ENCODE measurements around the gene FAM110A. TPM values are rescaled to one million over a fixed set of nuclear protein-coding genes. Genes with fewer than 3 reads are reported as not detected.
A peak's percentile ranks its signal among the peaks of the same experiment; 100 is the strongest.

FAM110A gene
- total and polyA plus RNA-seq, 4 experiments from 2014 or later, result 8.1 to 21.7 (median 17.6) TPM

DNA sequence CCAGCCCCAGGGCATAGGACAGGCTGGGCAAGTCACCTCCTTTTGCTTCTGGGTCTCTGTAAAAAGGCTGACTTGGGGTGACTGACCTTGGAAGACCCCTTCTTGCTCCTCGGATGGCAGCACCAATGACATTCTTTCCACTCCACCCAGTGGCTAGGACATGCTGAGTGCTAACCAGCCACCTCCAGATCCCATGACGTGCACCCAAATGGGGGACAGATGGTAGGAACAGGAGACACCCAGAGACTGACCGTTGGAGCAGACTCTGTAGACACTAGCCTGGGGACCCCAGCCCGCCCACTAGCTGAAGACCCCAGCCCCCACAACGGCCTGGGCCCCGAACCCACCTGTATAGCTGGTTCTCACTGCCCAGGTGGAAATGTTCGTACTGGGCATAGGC, 44.3 kb downstream of the FAM110A start:
- Histone ChIP-seq H3K27me3 (ENCODE audit: insufficient read depth, low read length) (no peaks in the 10 kb centered on the region), H3K27ac (ENCODE audit: low read depth, low read length) (no peak overlapping the region), H3K4me1 (ENCODE audit: insufficient read depth, low read length) (no peaks in the 10 kb centered on the region), H3K36me3 (ENCODE audit: insufficient read depth, low read length) (no peaks in the 10 kb centered on the region), H3K9me3 (ENCODE audit: control insufficient read depth in 1 of 2, low read length in 2 of 2) (no peaks in the 10 kb centered on the region), H3K4me3 (ENCODE audit: low read length in 2 of 2) (no peak overlapping the region)
- no peak overlapping the region for H3K4me3 Mint-ChIP-seq
- DNase-seq, result no peak
- H3K4me1 Mint-ChIP-seq, result peaks cover 0 to 7% (median 5%) of the 10 kb centered on the region in 4 donors
- H3K9me3 Mint-ChIP-seq, result peaks cover 0 to 3% (median 0%) of the 10 kb centered on the region in 8 donors
- peaks cover 0 to 4% of the 10 kb centered on the region in 2 donors for H3K27me3 Mint-ChIP-seq
- ChIA-PET POLR2A (ENCODE audit: partially characterized antibody) (interaction anchor here (0.5 kb wide), 1 partner anchor 354 kb away, joined by 3 read pairs; no protein-coding TSS in a partner anchor), CTCF (ENCODE audit: partially characterized antibody) (no interaction called here)
- no peak overlapping the region for H3K27ac Mint-ChIP-seq
- intact Hi-C loops (cut with micrococcal nuclease), result no loop called here
- H3K36me3 Mint-ChIP-seq, result no peaks in the 10 kb centered on the region

DNA sequence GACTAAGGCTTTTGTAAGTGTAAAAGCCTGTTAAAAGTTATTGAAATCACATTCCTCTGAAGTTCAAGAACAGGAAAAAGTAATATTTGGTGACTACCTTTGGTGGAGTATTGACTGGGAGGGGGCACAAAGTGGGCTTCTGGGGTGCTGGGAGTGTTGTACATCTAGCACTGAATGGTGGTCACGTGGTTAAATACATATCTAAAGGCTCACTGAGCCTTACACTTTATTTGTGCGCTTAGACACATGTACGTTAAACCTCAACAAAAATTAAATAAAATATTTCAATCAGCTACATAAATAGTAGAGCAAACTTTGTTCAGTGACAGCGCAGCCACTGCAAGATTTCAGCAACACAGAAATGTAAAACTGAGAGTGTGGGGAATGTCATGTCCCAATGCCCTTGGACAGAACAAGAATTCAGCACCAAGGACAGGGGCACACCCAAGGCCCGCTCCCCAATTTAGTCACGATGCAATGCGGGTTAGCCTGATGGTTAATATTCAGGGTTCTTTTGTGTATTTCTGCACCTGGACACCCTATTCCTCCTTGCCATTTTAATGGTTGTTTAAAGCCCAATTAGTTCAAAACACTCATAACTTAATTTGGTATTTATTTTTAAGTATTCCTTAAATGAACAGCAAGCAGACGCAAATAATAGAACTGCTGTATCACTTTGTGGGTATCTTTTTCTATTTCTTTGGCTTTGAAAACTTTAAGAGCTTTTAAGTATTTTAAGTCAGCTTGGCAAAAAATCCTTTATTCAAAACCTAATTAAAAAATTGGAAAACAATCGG, 45.2 kb downstream of the FAM110A start:
- POLR2A ChIA-PET (ENCODE audit: partially characterized antibody), result interaction anchor here (0.5 kb wide), 1 partner anchor 355 kb away, joined by 3 read pairs; no protein-coding TSS in a partner anchor
- Histone ChIP-seq H3K36me3 (ENCODE audit: insufficient read depth, low read length) (no peaks in the 10 kb centered on the region), H3K27ac (ENCODE audit: low read depth, low read length) (no peak overlapping the region), H3K9me3 (ENCODE audit: control insufficient read depth in 1 of 2, low read length in 2 of 2) (no peaks in the 10 kb centered on the region), H3K4me3 (ENCODE audit: low read length in 2 of 2) (no peak overlapping the region), H3K4me1 (ENCODE audit: insufficient read depth, low read length) (no peaks in the 10 kb centered on the region), H3K27me3 (ENCODE audit: insufficient read depth, low read length) (no peaks in the 10 kb centered on the region)
- Mint-ChIP-seq H3K36me3 (no peaks in the 10 kb centered on the region), H3K4me3 (no peak overlapping the region), H3K27me3 (peaks cover 0 to 1% of the 10 kb centered on the region in 2 donors), H3K27ac (no peak overlapping the region), H3K4me1 (peaks cover 0 to 6% (median 3%) of the 10 kb centered on the region in 4 donors), H3K9me3 (peaks cover 0 to 3% (median 0%) of the 10 kb centered on the region in 8 donors)
- DNase-seq, result peak in 1 of 5 donors; percentile 4
- CTCF ChIA-PET (ENCODE audit: partially characterized antibody), result interaction anchor here (1.3 kb wide), 1 partner anchor 77 kb away, joined by 4 read pairs; no protein-coding TSS in a partner anchor
- intact Hi-C loops (cut with micrococcal nuclease), result no loop called here

DNA sequence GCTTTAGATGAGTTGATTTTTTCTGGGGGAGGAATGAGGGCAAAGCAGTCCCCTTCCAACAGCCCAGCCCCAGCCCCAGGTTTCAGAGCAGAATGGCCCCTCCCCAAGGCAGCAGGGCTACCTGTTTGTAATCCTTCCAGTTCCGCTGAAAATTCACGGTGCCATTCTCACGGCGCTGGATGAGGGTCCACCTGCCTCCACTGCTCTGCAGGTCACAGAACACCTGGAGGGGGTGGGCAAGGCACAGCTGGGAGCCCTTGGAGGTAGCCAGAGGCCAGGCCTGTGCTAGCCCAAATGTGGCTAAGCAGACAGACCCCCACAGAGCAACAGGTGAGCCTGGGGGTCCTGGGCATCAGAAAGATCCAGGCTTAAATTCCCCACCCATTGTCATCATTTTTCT, 46.1 kb downstream of the FAM110A start:
- H3K36me3 Mint-ChIP-seq, result no peaks in the 10 kb centered on the region
- H3K4me3 ChIP-seq (ENCODE audit: low read length in 2 of 2), result no peak overlapping the region
- H3K27ac ChIP-seq (ENCODE audit: low read depth, low read length), result no peak overlapping the region
- peaks cover 0 to 3% (median 0%) of the 10 kb centered on the region in 8 donors for H3K9me3 Mint-ChIP-seq
- no peak overlapping the region for H3K4me3 Mint-ChIP-seq
- H3K9me3 ChIP-seq (ENCODE audit: control insufficient read depth in 1 of 2, low read length in 2 of 2), result no peaks in the 10 kb centered on the region
- H3K36me3 ChIP-seq (ENCODE audit: insufficient read depth, low read length), result no peaks in the 10 kb centered on the region
- peaks cover 0 to 6% (median 3%) of the 10 kb centered on the region in 4 donors for H3K4me1 Mint-ChIP-seq
- intact Hi-C loops (cut with micrococcal nuclease), result no loop called here
- no peaks in the 10 kb centered on the region for H3K4me1 ChIP-seq (ENCODE audit: insufficient read depth, low read length)
- CTCF ChIA-PET (ENCODE audit: partially characterized antibody), result interaction anchor here (0.6 to 1.3 kb wide), 2 partner anchors 11 to 76 kb away, joined by 3 to 4 read pairs; no protein-coding TSS in a partner anchor
- no peaks in the 10 kb centered on the region for H3K27me3 ChIP-seq (ENCODE audit: insufficient read depth, low read length)
- DNase-seq, result no peak
- POLR2A ChIA-PET (ENCODE audit: partially characterized antibody), result no interaction called here
- peaks cover 2 to 4% of the 10 kb centered on the region in 2 donors for H3K27me3 Mint-ChIP-seq
- no peak overlapping the region for H3K27ac Mint-ChIP-seq

GRCh38 chr20:881051-881782, 47.7 kb downstream of the FAM110A start:
- H3K27ac Mint-ChIP-seq, result peak overlapping the region in 3 of 7 donors; percentile 25 to 55 (median 51)
- H3K27me3 Mint-ChIP-seq, result peaks cover 7% of the 10 kb centered on the region in 2 donors
- no peaks in the 10 kb centered on the region for H3K4me1 ChIP-seq (ENCODE audit: insufficient read depth, low read length)
- H3K36me3 ChIP-seq (ENCODE audit: insufficient read depth, low read length), result no peaks in the 10 kb centered on the region
- no peak overlapping the region for H3K4me3 Mint-ChIP-seq
- peaks cover 0 to 6% (median 3%) of the 10 kb centered on the region in 4 donors for H3K4me1 Mint-ChIP-seq
- intact Hi-C loops (cut with micrococcal nuclease), result no loop called here
- H3K36me3 Mint-ChIP-seq, result no peaks in the 10 kb centered on the region
- H3K9me3 Mint-ChIP-seq, result peaks cover 0 to 3% (median 0%) of the 10 kb centered on the region in 8 donors
- CTCF ChIA-PET (ENCODE audit: partially characterized antibody), result no interaction called here
- H3K27me3 ChIP-seq (ENCODE audit: insufficient read depth, low read length), result no peaks in the 10 kb centered on the region
- DNase-seq, result no peak
- no peaks in the 10 kb centered on the region for H3K9me3 ChIP-seq (ENCODE audit: control insufficient read depth in 1 of 2, low read length in 2 of 2)
- POLR2A ChIA-PET (ENCODE audit: partially characterized antibody), result no interaction called here
- H3K27ac ChIP-seq (ENCODE audit: low read depth, low read length), result no peak overlapping the region
- H3K4me3 ChIP-seq (ENCODE audit: low read length in 2 of 2), result no peak overlapping the region

- Histone ChIP-seq H3K4me3 (ENCODE audit: low read length in 2 of 2) (no peak overlapping the region), H3K27ac (ENCODE audit: low read depth, low read length) (no peak overlapping the region), H3K9me3 (ENCODE audit: control insufficient read depth in 1 of 2, low read length in 2 of 2) (no peaks in the 10 kb centered on the region), H3K4me1 (ENCODE audit: insufficient read depth, low read length) (no peaks in the 10 kb centered on the region), H3K36me3 (ENCODE audit: insufficient read depth, low read length) (no peaks in the 10 kb centered on the region), H3K27me3 (ENCODE audit: insufficient read depth, low read length) (no peaks in the 10 kb centered on the region)
- H3K4me3 Mint-ChIP-seq, result no peak overlapping the region
- peaks cover 7% of the 10 kb centered on the region in 2 donors for H3K27me3 Mint-ChIP-seq
- peaks cover 0 to 3% (median 0%) of the 10 kb centered on the region in 8 donors for H3K9me3 Mint-ChIP-seq
- intact Hi-C loops (cut with micrococcal nuclease), result no loop called here
- peak overlapping the region in 1 of 7 donors; percentile 55 for H3K27ac Mint-ChIP-seq
- no peaks in the 10 kb centered on the region for H3K36me3 Mint-ChIP-seq
- DNase-seq, result no peak
- POLR2A ChIA-PET (ENCODE audit: partially characterized antibody), result no interaction called here
- CTCF ChIA-PET (ENCODE audit: partially characterized antibody), result no interaction called here
- H3K4me1 Mint-ChIP-seq, result peaks cover 0 to 6% (median 3%) of the 10 kb centered on the region in 4 donors
Measured at GRCh38 chr20:881783-882144, 48.2 kb downstream of the FAM110A start.

GRCh38 chr20:884983-885952, 51.8 kb downstream of the FAM110A start:
- ChIA-PET CTCF (ENCODE audit: partially characterized antibody) (no interaction called here), POLR2A (ENCODE audit: partially characterized antibody) (no interaction called here)
- Mint-ChIP-seq H3K36me3 (no peaks in the 10 kb centered on the region), H3K4me1 (peaks cover 0 to 6% (median 3%) of the 10 kb centered on the region in 4 donors), H3K27me3 (peaks cover 7% of the 10 kb centered on the region in 2 donors), H3K9me3 (no peaks in the 10 kb centered on the region), H3K4me3 (no peak overlapping the region), H3K27ac (no peak overlapping the region)
- Histone ChIP-seq H3K36me3 (ENCODE audit: insufficient read depth, low read length) (no peaks in the 10 kb centered on the region), H3K4me1 (ENCODE audit: insufficient read depth, low read length) (no peaks in the 10 kb centered on the region), H3K9me3 (ENCODE audit: control insufficient read depth in 1 of 2, low read length in 2 of 2) (no peaks in the 10 kb centered on the region), H3K4me3 (ENCODE audit: low read length in 2 of 2) (no peak overlapping the region), H3K27me3 (ENCODE audit: insufficient read depth, low read length) (no peaks in the 10 kb centered on the region), H3K27ac (ENCODE audit: low read depth, low read length) (no peak overlapping the region)
- intact Hi-C loops (cut with micrococcal nuclease), result no loop called here
- DNase-seq, result no peak

All from CD4-positive, alpha-beta memory T cell (primary cell).